ENCODE results near the gene NUP160.

GRCh38 chr11:47797633-47798032 lies 50.5 kb downstream of the NUP160 start:
- no peak for TF ChIP-seq REST (IDR thresholded peaks at IDR 0.05; ENCODE audit: insufficient replicate concordance, low read depth)
- TF ChIP-seq, protein P1, sequence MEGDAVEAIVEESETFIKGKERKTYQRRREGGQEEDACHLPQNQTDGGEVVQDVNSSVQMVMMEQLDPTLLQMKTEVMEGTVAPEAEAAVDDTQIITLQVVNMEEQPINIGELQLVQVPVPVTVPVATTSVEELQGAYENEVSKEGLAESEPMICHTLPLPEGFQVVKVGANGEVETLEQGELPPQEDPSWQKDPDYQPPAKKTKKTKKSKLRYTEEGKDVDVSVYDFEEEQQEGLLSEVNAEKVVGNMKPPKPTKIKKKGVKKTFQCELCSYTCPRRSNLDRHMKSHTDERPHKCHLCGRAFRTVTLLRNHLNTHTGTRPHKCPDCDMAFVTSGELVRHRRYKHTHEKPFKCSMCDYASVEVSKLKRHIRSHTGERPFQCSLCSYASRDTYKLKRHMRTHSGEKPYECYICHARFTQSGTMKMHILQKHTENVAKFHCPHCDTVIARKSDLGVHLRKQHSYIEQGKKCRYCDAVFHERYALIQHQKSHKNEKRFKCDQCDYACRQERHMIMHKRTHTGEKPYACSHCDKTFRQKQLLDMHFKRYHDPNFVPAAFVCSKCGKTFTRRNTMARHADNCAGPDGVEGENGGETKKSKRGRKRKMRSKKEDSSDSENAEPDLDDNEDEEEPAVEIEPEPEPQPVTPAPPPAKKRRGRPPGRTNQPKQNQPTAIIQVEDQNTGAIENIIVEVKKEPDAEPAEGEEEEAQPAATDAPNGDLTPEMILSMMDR (IDR thresholded peaks at IDR 0.05; ENCODE audit: insufficient read depth, low read length), result no peak

Data from HL-60 (cell line).